Amygdala (tissue), 56 donors: ENCODE measurements around the gene APOBR.
"Not testable (repeated sequence)": the region's sequence is repeated elsewhere in the genome, so short reads cannot be mapped to it uniquely, and the experiment has no call there.

Experiments used
- DNase-seq, 56 donors: peaks; one replicate each; lab custom pipeline; 2025; lab: John Stamatoyannopoulos, UW

The APOBR gene

DNA sequence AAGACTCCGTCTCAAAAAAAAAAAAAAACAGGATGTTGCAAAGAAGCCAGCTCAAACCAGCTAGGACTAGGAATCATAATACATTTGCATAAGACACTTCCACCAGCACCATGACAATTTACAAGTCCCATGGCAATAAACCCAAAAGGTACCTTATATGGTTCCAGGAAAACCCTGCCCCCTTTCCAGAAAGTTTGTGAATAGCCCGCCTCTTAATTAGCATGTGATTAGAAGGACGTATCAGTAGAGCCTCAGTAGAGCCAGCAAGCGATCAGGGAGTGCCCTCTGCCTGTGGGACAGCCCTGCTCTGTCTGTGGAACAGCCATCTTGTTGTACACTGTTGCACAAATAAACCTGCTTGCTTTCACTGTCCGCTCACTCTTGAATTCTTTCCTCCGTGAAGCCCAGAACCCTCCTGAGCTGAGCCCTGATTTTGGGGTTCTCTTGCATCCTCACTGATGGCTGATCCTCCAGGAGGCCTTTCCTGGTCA, 30.3 kb downstream of the APOBR start:
- no peak for DNase-seq

DNA sequence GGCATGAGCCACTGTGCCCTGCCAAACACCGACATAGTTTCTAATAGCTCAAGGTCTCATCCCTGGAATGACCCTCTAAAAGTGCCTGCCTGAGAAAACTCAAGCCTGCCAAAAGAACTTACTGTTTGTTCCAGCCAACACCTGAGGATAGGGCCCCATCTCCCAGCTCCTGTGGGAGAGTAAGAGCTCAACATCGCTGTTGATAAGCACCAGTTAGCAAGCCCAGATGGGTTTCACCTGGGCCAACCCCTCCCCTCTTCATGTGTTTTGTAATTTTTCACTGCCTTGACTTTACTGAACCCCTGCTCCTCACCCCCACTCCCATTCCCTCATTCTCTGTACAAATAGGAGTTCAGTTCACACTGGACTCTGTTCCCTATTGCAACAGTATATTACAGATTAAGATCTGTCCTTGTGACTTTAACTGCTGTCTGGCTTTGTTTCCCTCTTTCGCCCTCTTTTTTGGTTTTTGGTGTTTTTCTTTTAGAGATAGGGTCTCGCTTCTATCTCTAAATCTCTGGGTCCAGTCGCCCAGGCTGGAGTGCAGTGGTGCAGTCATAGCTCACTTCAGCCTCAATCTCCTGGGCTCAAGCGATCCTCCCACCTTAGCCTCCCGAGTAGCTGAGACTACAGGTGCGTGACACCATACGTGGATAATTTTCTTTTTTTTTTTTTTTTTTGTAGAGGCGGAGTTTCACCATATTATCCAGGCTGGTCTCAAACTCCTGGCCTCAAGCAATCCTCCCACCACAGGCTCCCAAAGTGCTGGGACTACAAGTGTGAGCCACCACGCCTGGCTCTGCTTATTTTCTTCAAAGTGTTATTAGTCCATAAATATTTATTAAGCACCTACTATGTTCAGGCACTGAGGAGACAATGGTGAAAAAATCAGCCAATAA, 32.0 kb downstream of the APOBR start:
- no peak for DNase-seq

DNA sequence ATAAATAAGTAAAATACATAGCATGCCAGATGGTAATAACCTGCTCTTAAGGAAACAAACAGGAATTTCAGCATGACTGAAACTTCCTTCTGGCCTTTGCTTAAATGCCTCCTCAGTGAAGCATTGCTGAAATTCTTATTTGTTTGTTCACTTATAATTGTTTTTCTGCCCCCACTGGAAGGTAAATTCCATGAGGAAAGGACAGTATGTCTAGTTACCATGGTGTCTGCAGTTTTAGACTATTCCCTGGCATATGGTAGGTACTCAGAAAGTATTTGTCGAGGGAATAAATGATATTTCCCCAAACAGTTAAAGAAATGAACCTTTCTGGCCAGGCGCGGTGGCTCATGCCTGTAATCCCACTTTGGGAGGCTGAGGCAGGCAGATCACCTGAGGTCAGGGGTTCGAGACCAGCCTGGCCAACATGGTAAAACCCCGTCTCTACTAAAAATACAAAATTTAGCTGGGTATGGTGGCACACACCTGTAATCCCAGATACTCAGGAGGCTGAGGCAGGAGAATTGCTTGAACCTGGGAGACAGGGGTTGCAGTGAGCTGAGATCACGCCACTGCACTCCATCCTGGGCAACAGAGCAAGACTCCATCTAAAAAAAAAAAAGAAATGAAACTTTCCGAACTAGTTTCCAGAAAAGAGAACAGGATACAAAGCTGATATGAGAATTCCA, 32.8 kb downstream of the APOBR start:
- not testable (repeated sequence) for DNase-seq

DNA sequence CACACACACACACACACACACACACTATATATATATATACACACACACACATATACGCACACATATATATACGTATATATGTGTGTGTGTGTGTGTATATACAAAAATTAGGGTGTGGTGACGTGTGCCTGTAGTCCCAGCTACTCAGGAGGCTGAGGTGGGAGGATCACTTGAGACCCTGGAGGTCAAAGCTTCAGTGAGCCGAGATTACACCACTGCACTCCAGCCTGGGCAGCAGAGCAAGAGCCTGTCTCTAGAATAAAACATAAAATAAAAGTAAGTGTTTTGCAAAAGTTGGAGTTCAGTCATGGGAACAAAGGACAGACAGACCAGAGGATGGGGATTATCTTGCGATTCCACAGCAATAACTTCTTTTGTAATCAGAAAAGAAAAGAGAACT, 33.5 kb downstream of the APOBR start:
- DNase-seq, result no peak

DNA sequence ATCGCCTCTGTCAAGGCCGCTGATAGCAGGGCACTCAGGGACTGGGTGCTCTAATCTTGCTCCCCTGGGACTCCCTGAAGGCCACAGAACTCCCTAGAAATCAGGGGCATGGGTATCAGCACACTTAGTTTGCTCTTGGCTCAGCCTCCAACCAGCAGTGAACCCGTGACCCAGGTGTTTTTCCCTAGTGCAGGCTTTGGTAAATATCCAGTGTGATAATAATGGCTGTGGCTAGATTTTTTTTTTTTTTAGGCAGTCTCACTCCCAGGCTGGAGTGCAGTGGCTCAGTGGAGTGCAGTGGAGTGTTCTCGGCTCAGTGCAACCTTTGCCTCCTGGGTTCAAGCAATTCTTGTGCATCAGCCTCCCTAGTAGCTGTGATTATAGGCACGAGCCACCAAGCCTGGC, 34.0 kb downstream of the APOBR start:
- DNase-seq, result no peak

DNA sequence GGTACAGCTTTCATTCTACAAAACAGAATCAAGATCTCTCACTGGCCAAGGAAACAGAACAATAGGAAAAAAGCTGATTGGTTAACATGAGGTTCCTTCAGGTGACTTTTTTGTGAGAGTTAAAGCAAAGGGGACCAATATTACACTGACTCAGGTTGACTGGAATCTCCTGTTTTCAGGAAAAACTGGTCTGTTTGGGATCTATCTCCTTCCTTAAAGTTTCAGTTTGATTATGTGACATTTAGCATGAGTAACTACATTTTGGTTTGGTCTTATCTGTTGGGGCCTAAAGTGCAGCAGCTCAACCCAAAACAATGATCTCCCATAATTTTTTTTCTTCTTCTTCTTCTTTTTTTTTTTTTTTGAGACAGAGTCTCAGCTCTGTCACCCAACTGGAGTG, 34.7 kb downstream of the APOBR start:
- no peak for DNase-seq

DNA sequence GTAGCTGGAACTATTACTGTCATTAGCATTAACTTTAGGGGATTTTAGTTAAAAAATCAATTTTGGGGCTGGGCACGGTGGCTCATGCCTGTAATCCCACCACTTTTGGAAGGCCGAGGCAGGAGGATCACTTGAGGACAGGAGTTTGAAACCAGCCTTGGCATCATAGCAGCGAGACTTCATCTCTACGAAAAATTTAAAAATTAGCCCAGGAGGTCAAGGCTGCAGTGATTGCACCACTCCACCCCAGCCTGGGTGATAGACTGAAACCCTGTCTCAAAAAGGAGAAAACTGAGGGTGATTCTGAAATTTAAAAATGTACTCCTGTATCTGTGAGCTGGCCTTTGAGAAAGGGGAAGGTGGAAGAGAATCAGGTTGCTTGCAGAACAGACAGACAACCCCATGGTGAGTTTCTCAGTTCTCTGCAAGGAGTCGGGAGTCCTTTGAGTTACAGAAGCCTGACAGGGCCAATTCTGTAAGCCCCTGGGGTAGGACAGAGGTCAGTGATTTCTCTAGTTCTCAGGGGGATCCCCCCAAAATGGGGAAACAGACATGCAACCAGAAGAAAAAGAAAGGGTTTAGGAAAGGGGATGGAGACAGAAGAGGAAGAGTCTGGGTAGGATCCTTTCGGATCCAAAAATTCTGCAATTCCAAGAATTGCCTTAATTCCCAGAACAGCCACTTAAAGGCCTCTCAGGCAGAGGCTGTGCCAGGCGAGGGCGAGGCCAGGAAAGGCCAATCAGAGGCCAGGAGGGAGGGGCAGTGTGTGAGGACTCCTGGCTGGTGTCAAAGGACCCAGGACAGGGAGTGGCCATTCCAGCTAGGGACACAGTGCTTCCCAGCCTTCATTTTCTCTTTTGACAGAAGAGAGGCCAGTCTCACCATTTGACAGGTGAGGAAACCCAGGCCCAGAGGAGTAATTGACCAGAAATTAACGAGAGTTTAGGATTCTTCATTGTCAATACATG, 37.6 kb downstream of the APOBR start:
- DNase-seq, result no peak

DNA sequence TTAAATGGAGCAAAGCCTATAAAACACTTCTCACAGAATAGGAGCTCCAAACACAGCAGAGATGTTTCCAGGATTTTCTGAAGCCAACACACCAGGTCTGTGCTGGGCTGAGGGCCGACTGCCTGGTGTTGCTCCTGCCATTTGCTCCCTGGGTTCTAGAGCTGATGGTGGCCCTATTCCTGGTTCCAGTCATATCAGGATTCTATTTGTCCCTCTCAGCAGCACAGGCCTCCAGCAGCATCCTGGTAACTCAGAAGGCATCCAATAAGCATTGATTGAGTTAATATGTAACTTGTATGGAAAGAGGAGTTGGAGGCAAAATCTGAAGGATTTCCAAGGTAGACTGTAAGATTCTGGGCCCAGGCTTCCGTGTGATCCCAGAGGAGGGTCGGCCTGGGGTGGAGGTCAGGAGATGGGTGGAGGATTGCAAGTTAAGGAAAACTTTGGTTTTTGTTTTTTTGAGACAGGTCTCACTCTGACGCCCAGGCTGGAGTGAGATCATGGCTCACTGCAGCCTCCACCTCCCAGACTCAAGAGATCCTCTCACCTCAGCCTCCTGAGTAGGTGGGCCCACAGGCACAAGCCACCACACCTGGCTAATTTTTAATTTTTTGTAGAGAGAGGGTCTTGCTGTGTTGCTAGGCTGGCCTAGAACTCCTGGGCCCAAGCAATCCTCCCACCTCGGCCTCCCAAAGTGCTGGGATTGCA, 38.7 kb downstream of the APOBR start:
- DNase-seq, result no peak

DNA sequence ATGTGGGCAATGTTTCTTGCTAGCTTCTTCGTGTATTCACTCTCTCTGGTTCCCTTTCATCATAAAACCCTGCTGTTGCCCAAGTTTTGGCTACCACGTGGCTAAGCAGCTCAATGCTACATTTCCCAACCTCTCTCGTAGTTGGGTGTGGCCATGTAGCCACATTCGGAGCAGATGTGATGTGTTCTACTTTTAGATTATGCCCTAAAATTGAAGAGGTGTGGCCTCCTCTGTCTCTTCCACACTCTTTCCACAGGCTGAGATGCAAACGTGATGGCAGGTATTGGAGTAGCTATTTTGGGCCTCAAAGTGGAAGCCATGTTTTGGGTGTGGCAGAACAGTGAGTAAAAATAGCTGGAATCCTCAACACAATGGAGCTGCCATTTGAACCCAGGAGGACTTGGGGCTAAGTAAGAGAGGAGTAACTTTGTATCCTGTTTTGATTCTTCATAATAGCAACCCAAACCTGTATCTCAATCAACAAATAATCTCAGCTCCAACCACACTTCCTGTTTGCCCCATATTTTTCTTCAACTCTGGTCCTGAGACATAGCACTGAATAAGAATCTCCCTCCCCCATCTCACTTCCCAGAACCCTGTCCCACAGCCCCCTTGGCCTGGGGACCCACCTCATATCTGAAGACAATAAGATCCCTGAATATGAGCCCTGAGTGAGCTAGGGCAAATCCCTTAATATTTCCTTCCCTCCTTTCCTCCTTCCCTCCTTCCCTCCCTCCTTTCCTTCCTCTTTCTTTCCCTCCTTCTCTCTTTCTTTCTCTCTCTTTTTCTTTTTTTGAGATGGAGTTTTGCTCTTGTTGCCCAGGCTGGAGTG, 40.3 kb downstream of the APOBR start:
- DNase-seq, result no peak

DNA sequence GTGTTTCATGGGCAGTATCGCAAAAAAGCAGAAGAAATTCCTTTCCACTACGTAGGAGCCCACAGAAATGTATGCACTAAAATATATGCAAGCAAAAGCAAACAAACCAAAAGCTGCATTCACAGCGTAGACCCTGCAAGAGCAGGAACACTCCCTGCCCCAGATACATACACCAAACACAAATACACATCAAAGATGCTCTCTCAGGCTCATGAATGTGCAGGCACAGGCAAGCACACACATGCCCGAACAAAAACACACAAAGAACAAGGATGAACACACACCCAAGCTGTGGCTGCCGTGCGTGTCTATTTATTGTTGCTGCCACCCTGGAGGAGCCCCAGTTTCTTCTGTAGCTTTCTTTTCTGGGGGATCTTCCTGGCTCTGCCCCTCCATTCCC, 42.6 kb downstream of the APOBR start:
- DNase-seq, result no peak

DNA sequence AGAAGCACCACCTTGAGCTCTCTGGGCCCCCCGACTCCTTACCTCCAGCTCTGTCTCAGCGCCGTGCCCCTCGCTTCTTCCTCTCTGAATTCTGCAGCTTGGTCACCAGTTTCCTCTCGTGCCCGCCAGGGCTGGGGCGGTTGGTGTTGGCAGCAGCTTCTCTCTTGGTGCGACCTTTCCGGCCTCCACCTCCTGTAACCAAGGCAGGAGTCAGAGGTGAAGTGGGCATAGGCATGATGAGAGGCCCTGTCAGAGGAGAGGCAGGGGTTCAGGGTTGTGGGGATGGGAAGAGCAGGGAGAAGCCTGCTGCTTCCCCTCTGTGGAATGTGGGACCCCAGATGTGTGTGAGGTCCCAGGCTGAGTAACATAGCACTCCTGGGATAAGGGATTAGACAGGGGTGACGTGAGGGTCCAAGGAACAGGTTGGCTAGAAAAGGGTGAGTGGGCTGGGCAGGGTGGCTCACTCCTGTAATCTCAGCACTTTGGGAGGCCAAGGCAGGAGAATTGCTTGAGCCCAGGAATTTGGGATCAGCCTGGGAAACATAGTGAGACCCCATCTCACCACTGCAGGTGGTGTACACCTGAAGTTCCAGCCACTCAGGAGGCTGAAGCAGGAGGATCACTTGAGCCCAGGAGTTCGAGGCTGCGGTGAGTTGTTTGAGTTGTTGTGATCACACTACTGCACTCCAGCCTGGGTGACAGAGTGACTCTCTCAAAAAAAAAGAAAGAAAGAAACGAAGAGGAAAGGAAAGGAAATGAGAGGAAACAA, 43.7 kb downstream of the APOBR start:
- DNase-seq, result no peak

DNA sequence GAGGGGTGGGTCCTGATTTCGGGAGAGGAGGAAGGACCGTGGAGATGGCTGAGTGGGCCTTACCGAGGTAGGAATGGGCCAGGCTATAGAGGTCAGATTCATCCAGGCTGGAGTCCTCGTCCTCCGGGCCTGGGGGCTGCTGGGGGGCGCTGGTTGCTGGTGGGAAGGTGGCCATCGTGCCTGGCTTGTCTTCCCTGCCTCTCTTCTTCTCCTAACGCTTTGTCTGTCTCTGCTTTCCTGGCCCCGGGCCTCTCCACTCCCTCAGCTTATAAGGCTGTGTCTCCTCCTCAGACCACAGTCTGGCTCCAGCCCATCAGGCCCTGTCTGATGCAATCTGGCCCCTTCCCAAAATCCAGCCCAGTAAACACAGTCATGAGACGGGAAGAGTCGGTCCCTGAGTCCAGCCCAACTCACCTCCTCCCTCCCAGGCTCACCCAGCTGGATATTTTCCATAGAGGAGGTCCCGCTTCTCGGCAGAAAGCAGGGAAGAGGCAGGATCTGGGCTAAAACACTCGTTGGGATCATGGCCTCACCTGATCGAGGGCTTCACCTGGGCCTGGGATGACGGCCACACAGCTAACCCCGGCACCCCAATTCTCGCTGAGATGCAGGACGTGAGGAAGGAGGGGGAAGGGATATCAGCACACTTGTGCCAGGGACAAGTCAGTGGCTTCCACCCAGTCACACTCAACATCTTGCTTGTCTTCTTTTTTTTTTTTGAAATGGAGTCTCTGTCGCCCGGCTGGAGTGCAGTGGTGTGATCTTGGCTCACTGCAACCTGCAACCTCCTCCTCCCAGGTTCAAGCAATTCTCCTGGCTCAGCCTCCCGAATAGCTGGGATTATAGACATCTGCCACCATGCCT, 44.5 kb downstream of the APOBR start, which contains the start of gene NUPR1:
TSS of gene NUPR1 (minus strand) at position 242 of the 864 bp plus-strand sequence. CDS start at position 175, 67 bp downstream.
- peak in 48 of 56 donors; percentile 1 to 81 (median 44) for DNase-seq

DNA sequence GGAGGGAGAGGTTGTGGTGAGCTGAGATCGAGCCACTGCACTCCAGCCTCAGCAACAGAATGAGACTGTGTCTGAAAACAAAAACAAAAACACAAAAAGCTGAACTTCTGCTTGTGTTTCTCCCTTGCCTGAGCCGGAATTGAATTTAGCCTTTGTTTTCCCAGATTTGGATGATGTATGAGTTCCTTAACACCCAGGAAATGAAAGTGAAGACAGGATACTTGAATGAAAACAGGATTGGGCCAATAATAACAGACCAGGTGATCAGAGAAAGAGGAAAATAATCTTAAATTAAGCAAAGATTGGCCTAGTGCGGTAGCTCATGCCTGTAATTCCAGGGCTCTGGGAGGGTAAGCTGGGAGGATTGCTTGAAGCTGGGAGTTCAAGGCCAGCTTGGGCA, 45.9 kb downstream of the APOBR start:
- DNase-seq, result no peak

DNA sequence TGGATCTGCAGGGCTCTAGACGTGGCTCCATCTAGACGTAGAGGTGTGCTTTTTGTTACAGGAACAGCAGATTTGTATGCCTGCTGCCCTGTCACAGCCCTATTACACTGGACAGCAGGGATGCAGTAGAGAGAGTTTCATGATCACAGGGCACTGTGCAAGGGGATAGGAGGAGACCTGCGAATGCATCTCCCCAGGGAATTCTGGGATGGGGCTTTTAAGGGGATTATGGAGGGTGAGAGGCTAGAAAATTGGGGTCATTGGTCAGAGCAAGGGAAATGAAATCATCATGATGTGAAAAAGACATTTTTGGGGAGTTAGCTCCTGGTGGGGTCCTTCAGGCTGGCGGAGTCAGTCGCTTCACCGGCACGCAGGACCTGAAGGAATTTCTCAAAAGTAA, 48.2 kb downstream of the APOBR start:
- DNase-seq, result no peak

DNA sequence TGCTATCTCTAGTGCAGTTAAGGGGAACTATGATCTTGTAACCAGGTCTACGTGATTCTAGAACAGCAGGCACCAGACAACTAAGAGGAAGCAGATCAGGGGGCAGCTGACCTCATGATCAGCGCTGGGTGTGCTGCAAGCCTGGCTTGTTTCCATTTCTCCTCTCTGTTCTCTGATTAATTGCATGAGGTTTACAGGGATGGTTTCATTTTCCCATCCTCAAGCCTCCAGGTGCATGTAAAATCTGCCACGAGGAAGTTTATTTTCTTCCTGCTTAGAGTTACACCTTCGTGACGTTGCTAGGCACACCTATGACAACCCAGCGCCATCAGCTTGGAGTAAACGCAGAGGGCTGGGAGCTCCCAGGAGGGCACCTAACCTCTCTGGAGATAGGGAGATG, 48.6 kb downstream of the APOBR start:
- peak in 6 of 56 donors; percentile 0 to 40 (median 12) for DNase-seq

DNA sequence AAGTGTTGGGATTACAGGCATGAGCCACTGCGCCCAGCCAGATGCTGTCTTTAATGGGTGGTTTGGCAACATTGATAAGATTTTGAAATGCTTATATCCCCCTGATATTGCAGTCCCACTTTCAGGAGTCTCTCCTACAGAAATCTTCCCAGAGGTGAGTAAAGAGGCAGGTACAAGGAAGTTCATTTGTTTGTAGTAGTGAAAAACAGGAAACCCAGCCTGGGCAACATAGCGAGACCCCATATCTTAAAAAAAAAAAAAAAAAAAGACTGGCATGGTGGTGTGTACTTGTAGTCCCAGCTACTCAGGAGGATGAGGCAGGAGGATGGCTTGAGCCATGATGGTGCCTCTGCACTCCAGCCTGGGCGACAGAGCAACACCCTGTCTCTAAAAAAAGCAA, 50.6 kb downstream of the APOBR start:
- DNase-seq, result no peak

DNA sequence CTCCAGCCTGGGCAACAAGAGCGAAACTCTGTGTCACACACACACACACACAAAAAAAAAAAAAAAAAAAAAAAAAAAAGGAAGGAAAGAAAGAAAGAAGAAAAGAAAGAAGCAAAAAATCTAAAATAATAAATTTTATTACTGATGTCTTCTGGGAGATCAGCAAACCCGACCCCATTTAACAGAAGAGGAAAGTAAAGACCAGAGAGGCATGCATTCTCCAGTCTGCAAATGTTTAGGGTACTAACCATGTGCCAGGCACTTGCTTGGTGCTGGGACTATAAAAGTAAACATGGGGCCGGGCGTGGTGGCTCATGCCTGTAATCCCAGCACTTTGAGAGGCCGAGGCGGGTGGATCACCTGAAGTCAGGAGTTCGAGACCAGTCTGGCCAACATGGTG, 51.5 kb downstream of the APOBR start:
- DNase-seq, result not testable (repeated sequence)
